Measurements from ENCODE around the gene INTS3.
"Not testable (repeated sequence)": the region's sequence is repeated elsewhere in the genome, so short reads cannot be mapped to it uniquely, and the experiment has no call there.

INTS3 gene

DNA sequence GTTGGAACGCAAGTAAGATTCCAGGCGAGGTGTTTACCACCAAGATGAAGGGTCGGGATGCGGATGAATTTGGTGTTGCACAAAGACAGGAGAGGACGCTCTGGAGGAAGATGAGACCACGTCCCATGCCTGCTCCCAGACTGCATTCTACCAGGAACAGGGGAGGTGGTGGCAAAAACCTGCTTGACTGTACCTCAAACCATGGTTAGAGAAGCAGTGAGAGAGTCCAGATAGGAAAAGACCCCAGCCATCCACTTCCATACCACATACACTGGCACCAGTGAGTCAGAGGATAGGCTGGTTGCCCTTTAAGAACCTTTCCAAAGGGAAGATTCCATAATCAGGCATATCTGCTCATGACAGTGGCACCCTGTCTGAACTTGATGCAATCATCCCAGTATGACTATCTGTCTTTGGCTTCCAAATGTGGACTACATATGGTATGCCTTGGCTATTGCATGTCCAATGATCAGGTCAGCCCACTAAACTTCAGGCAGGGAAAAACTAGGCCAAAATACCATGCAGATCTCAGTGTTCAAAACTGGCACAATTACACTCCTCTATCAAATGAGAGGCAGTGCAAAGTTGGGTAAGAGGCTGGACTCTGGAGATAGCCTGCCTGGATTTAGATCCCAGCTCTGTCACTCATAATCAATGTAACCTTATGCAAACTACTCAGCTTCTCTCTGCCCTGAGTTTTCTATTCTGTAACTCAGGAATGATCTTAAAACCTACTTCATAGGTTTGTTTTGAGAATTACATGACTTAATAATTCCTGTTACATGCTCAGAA, 28.7 kb upstream of the INTS3 start:
- no peak for DNase-seq (ENCODE audit: low read depth in 3 of 3)

GRCh38 chr1:153699768-153700167, 28.1 kb upstream of the INTS3 start:
- no peak for DNase-seq (ENCODE audit: low read depth in 3 of 3)

GRCh38 chr1:153705484-153705883, 22.4 kb upstream of the INTS3 start:
- DNase-seq (ENCODE audit: low read depth in 3 of 3): no peak

DNA sequence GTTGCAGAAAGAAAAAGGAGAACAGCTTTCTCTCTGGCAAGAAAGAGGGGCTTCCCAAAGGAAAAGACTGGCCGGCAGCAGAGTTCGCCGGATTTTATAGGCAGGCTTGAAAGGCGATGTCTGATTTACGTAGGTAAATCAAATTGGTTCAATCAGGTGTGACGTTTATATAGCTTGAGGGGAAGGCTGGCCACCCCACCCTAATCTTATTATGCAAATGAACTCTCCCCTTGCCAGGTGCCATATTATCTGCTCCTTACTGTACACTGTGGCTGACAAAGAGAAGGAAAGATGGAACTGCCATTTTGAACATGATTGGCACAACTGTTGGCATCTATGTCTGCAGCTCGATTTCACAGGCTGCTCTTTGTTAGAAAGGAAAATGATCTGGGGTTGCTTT, 16.8 kb upstream of the INTS3 start:
- DNase-seq (ENCODE audit: low read depth in 3 of 3): no peak

DNA sequence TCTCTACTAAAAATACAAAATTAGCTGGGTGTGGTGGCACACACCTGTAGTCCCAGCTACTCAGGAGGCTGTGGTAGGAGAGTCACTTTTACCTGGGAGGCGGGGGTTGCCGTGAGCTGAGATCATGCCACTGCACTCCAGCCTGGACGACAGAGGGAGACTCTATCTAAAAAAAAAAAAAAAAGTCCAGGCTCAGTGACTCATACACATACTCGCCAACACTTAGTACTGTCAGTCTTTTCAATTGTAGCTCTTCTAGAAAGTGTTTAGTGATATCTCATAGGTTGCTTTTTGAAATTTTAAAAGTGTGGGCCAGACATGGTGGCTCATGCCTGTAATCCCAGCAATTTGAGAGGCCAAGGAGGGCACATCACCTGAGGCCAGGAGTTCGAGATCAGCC, 11.6 kb upstream of the INTS3 start:
- DNase-seq (ENCODE audit: low read depth in 3 of 3): not testable (repeated sequence)

DNA sequence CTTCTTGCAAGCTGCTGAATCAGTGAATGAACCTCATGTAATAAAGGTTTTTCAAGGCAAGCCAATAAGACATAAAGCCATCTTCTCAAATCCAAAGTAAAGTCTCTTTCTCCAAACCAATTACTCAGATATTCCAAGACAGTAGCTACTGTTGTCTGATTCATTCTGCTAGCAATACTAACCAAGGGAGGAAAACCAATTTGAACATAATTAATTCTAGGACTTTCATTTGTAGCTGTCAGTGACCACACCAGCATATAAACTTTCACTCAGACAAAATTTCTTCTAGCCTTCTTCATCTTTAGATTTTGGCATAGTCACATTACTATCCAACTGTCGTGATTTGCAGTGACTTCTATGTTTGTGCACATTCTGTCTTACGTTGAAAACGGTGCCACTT, 10.5 kb upstream of the INTS3 start:
- DNase-seq (ENCODE audit: low read depth in 3 of 3): no peak

GRCh38 chr1:153723687-153724086, 4.2 kb upstream of the INTS3 start:
- DNase-seq (ENCODE audit: low read depth in 3 of 3): no peak

DNA sequence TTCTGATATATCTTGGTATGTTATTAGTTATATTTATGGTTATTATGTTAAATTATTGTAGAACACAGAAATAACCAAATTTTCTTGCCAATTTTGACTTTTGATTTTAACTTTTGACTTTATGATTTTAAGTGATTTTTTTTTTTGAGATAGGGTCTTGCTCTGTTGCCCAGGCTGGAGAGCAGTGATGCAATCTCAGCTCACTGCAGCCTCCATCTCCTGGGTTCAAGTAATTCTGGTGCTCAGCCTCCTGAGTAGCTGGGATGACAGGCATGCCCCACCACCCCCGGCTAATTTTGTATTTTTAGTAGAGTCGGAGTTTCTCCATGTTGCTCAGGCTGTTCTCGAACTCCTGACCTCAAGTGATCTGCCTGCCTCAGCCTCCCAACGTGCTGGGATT, 3.2 kb upstream of the INTS3 start:
- DNase-seq (ENCODE audit: low read depth in 3 of 3): not testable (repeated sequence)

DNA sequence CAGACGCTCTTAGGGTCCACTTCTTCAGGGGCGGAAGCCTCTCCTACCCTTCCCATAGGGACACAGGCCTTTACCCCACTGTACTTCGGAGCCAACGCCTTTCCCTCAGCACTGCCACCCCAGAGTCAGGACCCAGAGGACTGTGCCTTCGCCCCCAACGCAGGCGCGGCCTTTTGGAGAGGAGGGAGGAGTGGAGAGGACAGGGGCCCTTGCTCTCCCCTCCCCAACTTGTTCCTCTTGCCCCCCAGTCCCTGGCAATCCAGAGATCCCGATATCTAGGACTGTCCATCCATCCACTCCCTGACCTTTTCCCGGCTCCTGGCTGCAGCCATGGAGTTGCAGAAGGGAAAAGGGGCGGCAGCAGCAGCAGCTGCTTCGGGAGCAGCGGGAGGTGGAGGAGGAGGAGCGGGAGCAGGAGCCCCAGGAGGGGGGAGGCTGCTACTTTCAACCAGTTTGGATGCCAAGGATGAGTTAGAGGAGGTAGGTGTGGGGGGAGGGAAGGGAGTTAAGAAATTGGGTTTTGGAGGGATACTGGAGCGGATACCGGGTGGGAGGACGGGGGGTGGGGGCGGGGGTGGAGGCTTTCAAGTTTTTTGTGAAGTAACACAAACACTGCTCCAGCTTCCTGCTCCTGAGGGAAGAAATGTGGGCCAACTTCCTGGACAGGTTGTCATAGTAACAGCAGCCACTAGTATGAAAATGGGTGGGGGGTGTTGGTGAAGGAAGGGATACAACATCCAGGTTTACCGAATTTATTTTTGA, 636 bp downstream of the INTS3 start:
- peak in 2 of 3 experiments; percentile 5 to 20 for DNase-seq (ENCODE audit: low read depth in 3 of 3)

DNA sequence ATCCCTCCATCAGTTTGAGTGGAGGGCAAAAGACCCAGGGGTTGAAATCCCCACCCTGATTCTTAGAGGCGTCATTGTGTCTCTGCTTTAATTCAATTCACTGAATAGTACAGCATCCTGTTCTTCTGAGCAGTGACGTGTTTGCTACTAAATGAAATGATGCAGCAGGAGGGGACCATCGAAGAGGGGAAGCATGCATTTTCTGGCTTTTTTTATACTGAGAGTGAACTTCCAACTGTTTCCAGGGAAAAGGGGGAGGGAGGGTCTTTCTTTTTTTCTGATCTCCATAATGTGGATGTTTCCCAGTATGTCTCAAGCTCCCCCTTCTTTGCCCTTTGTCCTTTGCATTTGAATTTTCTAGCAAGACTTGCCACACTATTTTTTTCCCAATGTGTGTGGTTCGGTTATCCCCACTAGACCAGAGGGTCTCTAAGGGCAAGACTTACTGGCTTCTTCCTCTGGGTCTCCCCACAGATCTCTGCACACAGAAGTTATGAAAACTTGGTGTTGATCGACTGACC, 2.7 kb downstream of the INTS3 start:
- DNase-seq (ENCODE audit: low read depth in 3 of 3): no peak

- DNase-seq (ENCODE audit: low read depth in 3 of 3): no peak
Measured at GRCh38 chr1:153733970-153734369, 6.1 kb downstream of the INTS3 start.

DNA sequence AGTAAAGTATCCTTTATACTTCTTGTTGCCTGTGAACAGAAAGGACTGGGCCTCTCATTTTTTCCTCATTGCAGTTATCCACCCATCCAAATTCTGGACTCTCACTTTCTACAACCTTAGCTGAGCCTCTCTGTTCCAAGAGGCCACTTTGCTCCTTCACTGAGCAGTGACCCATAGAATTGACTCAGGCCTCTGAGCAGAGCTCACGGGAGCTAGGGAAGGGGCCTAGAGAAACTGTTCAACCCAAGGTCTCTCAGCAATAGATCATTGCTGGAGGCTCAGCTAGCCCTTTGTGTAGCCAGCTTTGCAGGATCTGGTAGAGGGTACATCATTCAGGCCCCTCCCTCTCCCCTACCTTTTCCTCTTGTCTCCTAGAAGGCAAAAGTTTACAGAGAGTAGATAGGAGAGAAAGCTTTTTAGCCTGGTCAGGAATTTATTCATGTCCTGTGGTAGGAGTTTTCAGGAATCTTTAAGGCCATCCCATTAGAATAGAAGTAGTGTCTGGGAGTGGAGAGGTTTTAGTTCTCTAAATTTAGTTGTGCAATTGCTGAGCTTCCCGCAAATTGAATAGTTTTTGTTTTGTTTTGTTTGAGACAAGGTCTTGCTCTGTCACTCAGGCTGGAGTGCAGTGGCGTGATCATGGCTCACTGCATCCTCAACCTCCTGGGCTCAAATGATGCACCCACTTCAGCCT, 6.7 kb downstream of the INTS3 start:
- no peak for DNase-seq (ENCODE audit: low read depth in 3 of 3)

DNA sequence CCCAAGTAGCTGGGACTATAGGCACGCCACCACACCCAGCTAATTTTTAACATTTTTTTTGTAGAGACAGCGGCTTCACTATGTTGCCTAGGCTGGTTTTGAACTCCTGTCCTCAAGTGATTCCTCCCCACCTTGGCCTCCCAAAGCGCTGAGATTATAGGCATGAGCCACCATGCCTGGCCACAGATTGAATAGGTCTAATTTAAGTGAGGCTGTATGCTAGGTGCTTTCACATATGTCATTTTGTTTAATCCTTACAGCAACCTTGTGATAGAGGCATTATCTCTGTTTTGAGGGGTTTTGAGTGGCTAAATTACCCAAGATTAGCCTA, 7.2 kb downstream of the INTS3 start:
- DNase-seq (ENCODE audit: low read depth in 3 of 3): no peak

DNA sequence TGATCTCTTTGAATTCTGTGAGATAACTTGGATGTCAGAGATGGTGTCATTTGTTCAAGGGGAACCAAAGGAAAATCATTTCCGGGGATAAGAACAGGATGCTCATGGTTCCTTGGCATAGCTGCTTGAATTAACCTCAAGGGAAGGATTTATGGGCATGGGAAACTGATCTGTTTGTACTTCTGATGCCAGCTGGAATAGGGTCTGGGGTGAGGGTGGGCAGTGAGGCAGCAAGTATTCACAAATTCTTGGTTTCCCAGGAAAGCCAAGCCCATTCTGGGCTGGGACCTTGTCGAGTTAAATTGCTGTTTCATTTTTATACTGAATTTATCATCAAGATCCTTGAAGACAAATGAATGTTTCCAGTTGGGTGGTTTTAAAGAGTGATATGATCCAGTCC, 14.1 kb downstream of the INTS3 start:
- DNase-seq (ENCODE audit: low read depth in 3 of 3): no peak

GRCh38 chr1:153742411-153743142, 14.7 kb downstream of the INTS3 start:
- no peak for DNase-seq (ENCODE audit: low read depth in 3 of 3)

DNA sequence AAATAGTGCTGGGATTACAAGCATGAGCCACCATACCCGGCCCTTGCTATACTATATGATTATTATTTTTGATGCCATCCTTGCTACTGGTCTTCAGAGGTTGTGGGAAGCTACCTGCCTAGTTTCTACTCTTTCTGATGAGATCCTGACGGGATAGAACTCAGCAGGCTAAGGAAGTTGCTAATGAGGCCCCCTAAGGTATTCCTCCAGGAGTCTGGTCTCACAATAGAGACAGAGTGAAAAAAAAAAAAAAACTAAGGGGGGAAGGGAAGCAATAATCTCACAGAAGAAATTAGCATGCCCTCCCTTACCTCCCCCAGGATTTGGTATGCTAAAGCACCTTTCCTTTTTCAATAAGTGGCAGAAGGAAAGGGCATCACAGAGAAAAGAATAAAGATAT, 17.6 kb downstream of the INTS3 start:
- no peak for DNase-seq (ENCODE audit: low read depth in 3 of 3)

GRCh38 chr1:153746174-153746573, 18.3 kb downstream of the INTS3 start:
- DNase-seq (ENCODE audit: low read depth in 3 of 3): no peak

DNA sequence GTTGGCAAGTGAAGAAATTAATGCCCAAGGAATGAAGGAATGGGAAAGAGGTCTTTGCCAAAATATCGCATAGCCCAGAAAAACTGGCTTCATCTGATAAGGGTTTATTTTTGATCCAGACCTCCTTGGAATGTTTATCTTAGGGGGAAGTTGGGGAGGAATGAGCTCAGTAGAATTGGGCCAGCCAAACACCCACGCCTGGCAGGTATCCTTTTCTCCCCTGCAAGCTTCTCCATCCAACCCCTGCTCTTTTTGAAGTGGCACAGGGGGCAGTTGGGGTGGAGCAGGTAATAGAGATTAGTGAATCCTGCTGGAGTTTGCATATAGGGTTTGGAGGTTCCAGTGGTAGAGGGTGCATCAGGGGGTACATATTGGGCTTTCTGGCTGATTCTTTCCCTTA, 21.1 kb downstream of the INTS3 start:
- no peak for DNase-seq (ENCODE audit: low read depth in 3 of 3)

DNA sequence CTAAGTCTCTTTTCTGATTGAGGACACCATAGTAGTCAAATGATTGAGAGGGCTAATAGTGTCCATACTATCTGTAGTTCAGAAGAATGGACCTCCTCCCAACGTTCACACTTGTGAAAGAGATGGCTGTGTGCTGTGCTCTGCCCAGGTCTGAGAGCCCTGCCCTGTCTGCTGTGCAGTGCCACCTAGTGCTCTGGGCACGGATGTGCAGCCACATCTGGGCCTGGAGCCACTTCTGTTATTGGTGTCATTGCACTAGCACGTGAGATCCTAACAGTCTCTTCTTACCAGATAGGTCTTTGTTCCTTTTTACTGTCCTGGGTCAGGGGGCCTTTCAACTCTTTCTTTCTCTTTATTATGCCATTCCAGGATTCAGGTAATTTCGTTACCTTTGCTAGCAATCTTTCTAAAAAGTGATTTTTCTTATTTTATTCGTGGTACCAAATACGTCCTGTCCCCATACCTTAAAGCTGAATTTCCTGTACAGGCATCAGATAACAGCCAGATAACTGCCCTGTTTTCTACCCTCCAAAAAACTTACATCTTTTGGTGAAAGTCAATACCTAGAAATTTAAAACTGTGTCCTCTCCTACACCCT, 21.7 kb downstream of the INTS3 start:
- DNase-seq (ENCODE audit: low read depth in 3 of 3): peak; percentile 50 to 76 (median 61)

DNA sequence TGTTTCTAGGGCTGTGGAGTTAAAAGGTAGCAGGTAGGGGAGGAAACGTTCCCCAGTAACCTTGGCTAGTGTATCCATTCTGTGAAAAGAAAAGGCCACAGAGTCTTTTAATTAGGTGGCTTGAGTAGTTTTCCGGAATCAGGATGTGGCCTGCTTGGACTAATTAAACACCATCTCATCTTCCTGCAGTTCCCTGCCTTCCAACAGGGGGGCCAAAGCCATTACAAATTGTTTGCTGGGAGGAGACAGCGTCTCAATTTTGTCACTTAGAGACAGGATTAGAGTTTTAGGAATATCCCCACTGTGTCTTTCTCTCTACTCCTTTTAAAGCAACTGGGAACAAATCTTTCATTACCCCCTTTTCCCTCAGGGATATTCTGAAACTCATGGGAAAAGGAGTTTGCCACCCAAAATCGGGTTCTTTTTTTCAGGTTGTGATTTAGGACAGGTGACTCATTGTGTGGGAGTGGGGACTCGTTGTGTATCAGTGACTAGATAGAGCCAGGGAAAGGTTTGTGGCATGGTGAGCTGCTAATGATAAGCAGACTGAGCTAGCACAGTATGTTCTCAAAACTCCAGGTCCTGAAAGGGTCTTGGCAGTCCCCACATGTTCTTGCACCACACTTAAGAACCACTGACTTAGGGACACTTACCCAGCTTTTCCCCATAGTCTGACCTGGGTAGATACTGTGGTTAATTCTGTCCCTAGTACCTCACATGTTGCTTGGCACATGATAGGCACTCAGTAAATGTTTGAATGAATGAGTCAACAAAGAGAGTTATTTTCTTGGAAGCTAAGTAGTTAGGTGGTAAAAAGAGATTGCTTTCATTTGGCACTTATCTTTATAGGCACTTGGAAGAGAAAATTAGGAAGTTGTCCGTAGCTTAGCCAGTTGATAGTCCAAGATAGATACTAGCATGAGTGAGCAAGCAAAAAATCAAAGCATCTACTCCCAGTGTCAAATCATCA, 22.5 kb downstream of the INTS3 start:
- DNase-seq (ENCODE audit: low read depth in 3 of 3): no peak
